ENCODE measurements around the gene CHD9.

- TF ChIP-seq CTCF (IDR thresholded peaks at IDR 0.05): no peak
- no peak for TF ChIP-seq POLR2A (IDR thresholded peaks at IDR 0.05)
These were observed 25.7 kb downstream of the CHD9 start for GRCh38 chr16:53080345-53081031.
